GM12891 (cell line): ENCODE results near the gene CLCN1.
A peak's percentile ranks its signal among the peaks of the same experiment; 100 is the strongest.

ENCODE experiments used
- POLR2A ChIP-seq: IDR thresholded peaks from 2 replicates; pipeline ENCODE4 v1.6.1; 2011; ENCODE audit warnings: low read depth, low read length, control low read depth
- POLR2AphosphoS5 ChIP-seq: IDR thresholded peaks from 2 replicates; pipeline ENCODE4 v1.6.1; 2011; ENCODE audit warnings: low read depth, low read length, control low read depth
- SPI1 ChIP-seq: IDR thresholded peaks from 2 replicates; pipeline ENCODE4 v1.6.1; 2011; ENCODE audit warnings: low read depth, low read length, control low read depth

DNA sequence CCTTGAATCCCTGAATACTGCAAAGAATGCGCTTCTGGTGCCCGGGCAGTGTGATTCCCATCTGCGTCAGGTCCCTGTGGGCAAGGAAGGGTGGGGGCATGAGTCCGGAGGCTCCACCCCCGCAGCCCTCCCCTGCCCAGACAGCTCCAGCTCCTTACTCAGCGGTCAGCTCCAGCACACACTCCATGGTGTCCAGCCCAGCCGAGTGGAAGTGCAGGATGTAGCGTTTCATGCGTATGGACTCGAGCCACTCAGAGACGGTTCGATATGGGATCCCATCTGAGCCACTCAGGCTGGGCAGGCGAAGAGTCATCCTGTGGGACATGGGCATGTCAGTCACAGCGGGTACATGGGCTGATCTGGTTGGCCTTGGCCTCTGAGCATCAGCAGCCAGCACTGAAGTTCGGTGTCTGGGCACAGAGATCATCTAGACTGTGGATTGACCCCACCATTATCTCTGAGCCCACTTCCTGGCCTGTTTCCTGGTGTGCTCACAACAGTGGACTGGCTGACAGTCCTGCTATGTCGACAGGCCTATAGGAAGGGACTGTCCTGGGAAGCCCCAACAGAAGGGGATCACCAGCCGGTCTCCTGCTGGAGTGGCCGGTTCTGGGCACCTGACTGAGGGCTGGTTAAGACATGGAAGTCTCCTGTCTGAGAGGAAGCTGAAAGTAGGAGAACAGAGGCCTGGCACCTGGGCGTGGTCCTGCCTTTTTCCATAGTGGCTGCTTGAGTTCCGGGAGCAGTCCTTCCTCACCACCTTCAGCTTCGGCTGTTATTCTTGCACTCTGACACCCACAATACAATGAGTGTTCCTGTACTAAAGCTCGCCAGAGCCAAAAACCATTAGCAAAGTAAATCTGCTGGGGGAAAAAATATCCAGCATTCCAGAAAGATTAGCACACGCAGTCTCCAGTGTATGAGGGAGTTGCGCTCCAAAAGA, 75.8 kb downstream of the CLCN1 start:
- no peak for TF ChIP-seq POLR2A
- TF ChIP-seq POLR2AphosphoS5: peak; percentile 28; the same call in 1 of the 2 replicates
- no peak for TF ChIP-seq SPI1
